Testis (tissue), 3 donors: ENCODE data around the gene CD3E. TPM values are rescaled to one million over a fixed set of nuclear protein-coding genes. Genes with fewer than 3 reads are reported as not detected.

ENCODE experiments used
- DNase-seq: peaks from one replicate; pipeline ENCODE4 v3.0.0-alpha.2; 2019
- H3K27ac ChIP-seq, 2 donors: fragments of 200-600 bp; sonication (generic); one replicate each; pipeline ENCODE4 v1.5.1; 2019
- H3K27me3 ChIP-seq: fragments of 200-600 bp; sonication (generic); one replicate; pipeline ENCODE4 v1.5.1; 2019
- H3K36me3 ChIP-seq: fragments of 200-600 bp; sonication (generic); one replicate; pipeline ENCODE4 v1.5.1; 2017; ENCODE audit warnings: low read depth; ENCODE audit errors: missing control alignments
- H3K4me1 ChIP-seq: fragments of 200-600 bp; sonication (generic); one replicate; pipeline ENCODE4 v1.5.1; 2019
- H3K4me3 ChIP-seq, 2 donors: fragments of 200-600 bp; sonication (generic); one replicate each; pipeline ENCODE4 v1.5.1; 2017 to 2019
- H3K9me3 ChIP-seq: fragments of 200-600 bp; sonication (generic); one replicate; pipeline ENCODE4 v1.5.1; 2017
- CTCF ChIP-seq, 3 experiments: fragments of 450-650 bp in 2 of 3; fragments of 200-600 bp in 1 of 3; sonication (generic) in 1 of 3; IDR thresholded peaks; one replicate each; pipeline ENCODE4 v1.5.1; 2016 to 2019; ENCODE audit warnings: antibody characterized with exemption in 3 of 3, mild to moderate bottlenecking in 2 of 3, moderate library complexity in 1 of 3
- POLR2A ChIP-seq: fragments of 450-650 bp; IDR thresholded peaks from one replicate; pipeline ENCODE4 v1.6.1; 2017; ENCODE audit warnings: antibody characterized with exemption, mild to moderate bottlenecking, moderate library complexity
- WGBS, 2 donors: methylation state at CpG; one replicate each; pipeline ENCODE4 v1.1.5; 2018; 5-methylcytosine and 5-hydroxymethylcytosine counted together
- intact Hi-C: fragments of 100-400 bp; cut with DNase I; formaldehyde crosslinking; loops from one replicate; pipeline ENCODE4 v1.15.1; 2023; ENCODE audit warnings: low total_unique reads
- polyA plus RNA-seq: library from polyadenylated mRNA; stranded (reverse); fragments of 350-450 nt; fragmentation: Illumina TruSeq; extraction: RNeasy Lipid Tissue Mini Kit (QIAGEN cat#74804); gene quantifications from one replicate; pipeline ENCODE4 v1.2.3, GENCODE V29; 2014; ENCODE audit warnings: low read depth, low replicate concordance; ENCODE audit not compliant: insufficient read depth
- total RNA-seq, 2 donors: library from RNA; depleted of rRNA; stranded (reverse); fragments of >200 nt; gene quantifications; one replicate each; pipeline ENCODE4 v1.2.3, GENCODE V29; 2016

CD3E gene
- total and polyA plus RNA-seq, 3 donors from 2014 or later = 0.50 to 6.1 TPM; not detected in 1

- Histone ChIP-seq H3K27me3 (no peaks in the 10 kb centered on the region), H3K36me3 (no peaks in the 10 kb centered on the region), H3K9me3 (no peaks in the 10 kb centered on the region), H3K4me1 (no peaks in the 10 kb centered on the region), H3K27ac (no peak overlapping the region), H3K4me3 (no peak overlapping the region)
- WGBS, 2 donors = 77 to 79% methylated on average over 4 to 5 of the region's 5 CpGs
- TF ChIP-seq POLR2A (no peak), CTCF (IDR thresholded peaks at IDR 0.05) (no peak)
- DNase-seq = no peak
- intact Hi-C loops = no loop called here
Observed at GRCh38 chr11:118339281-118339961, 34.9 kb downstream of the CD3E start.

GRCh38 chr11:118340449-118340848, 35.9 kb downstream of the CD3E start:
- intact Hi-C loops = loop anchor here (10.0 kb wide), 1 partner anchor 136 kb away; no protein-coding TSS in a partner anchor
- DNase-seq = no peak
- Histone ChIP-seq H3K27me3 (no peaks in the 10 kb centered on the region), H3K9me3 (no peaks in the 10 kb centered on the region), H3K36me3 (no peaks in the 10 kb centered on the region), H3K4me3 (no peak overlapping the region), H3K4me1 (no peaks in the 10 kb centered on the region), H3K27ac (no peak overlapping the region)
- WGBS, 2 donors = 87% methylated on average over 3 of the region's 3 CpGs
- TF ChIP-seq CTCF (IDR thresholded peaks at IDR 0.05) (no peak), POLR2A (no peak)

GRCh38 chr11:118341261-118341660, 36.7 kb downstream of the CD3E start:
- intact Hi-C loops = loop anchor here (10.0 kb wide), 1 partner anchor 136 kb away; no protein-coding TSS in a partner anchor
- Histone ChIP-seq H3K36me3 (no peaks in the 10 kb centered on the region), H3K4me1 (no peaks in the 10 kb centered on the region), H3K9me3 (no peaks in the 10 kb centered on the region), H3K27me3 (no peaks in the 10 kb centered on the region), H3K27ac (no peak overlapping the region), H3K4me3 (no peak overlapping the region)
- TF ChIP-seq POLR2A (no peak), CTCF (IDR thresholded peaks at IDR 0.05) (no peak)
- no peak for DNase-seq
- 90 to 96% methylated on average over 3 of the region's 3 CpGs for WGBS, 2 donors

GRCh38 chr11:118341815-118342489, 37.4 kb downstream of the CD3E start:
- H3K4me1 ChIP-seq = no peaks in the 10 kb centered on the region
- no peaks in the 10 kb centered on the region for H3K36me3 ChIP-seq
- no peak overlapping the region for H3K4me3 ChIP-seq
- TF ChIP-seq POLR2A = no peak
- no peak for TF ChIP-seq CTCF (IDR thresholded peaks at IDR 0.05)
- no peak for DNase-seq
- WGBS, 2 donors = 92% methylated on average over 5 of the region's 5 CpGs
- H3K27me3 ChIP-seq = no peaks in the 10 kb centered on the region
- H3K27ac ChIP-seq = no peak overlapping the region
- no peaks in the 10 kb centered on the region for H3K9me3 ChIP-seq
- intact Hi-C loops = loop anchor here (10.0 kb wide), 1 partner anchor 137 kb away; no protein-coding TSS in a partner anchor
